K562 (cell line): Measurements from ENCODE around the gene IDUA. TPM values are rescaled to one million over a fixed set of nuclear protein-coding genes. Genes with fewer than 3 reads are reported as not detected.

ENCODE experiments used
- CREM ChIP-seq: IDR thresholded peaks from 2 replicates; pipeline ENCODE4 v1.6.1; 2014; ENCODE audit warnings: antibody characterized with exemption, low read depth
- DNMT1 ChIP-seq: fragments of 450-650 bp; IDR thresholded peaks from 2 replicates; pipeline ENCODE4 v1.6.1; 2016; ENCODE audit warnings: antibody characterized with exemption, mild to moderate bottlenecking
- ETS2 ChIP-seq: IDR thresholded peaks from 2 replicates; pipeline ENCODE4 v1.6.1; 2016; ENCODE audit warnings: borderline replicate concordance, missing genetic modification characterization, mild to moderate bottlenecking, moderate library complexity, missing compliant biosample characterization; ENCODE audit not compliant: poor library complexity, severe bottlenecking
- FIP1L1 ChIP-seq: fragments of 200-400 bp; formaldehyde crosslinking; IDR thresholded peaks from 2 replicates; pipeline ENCODE4 v1.6.1; 2018; ENCODE audit warnings: mild to moderate bottlenecking, low read depth, low read length; ENCODE audit not compliant: poor library complexity, severe bottlenecking
- HMG20B ChIP-seq: fragments of 250-450 bp; sonication (Bioruptor Pico); IDR thresholded peaks from 2 replicates; pipeline ENCODE4 v1.5.0; 2021; ENCODE audit warnings: mild to moderate bottlenecking
- HNRNPL ChIP-seq: fragments of 200-400 bp; formaldehyde crosslinking; IDR thresholded peaks from 2 replicates; pipeline ENCODE4 v1.6.1; 2017; ENCODE audit warnings: low read depth, mild to moderate bottlenecking, low read length
- LCOR ChIP-seq: sonication (generic); formaldehyde crosslinking; IDR thresholded peaks from 2 replicates; pipeline ENCODE4 v1.8.0; 2022; ENCODE audit warnings: mild to moderate bottlenecking, missing genetic modification reagents
- MBD2 ChIP-seq: sonication (generic); IDR thresholded peaks from 2 replicates; pipeline ENCODE4 v1.6.1; 2016; ENCODE audit warnings: low read depth, borderline replicate concordance
- MED1 ChIP-seq: sonication (generic); formaldehyde crosslinking; IDR thresholded peaks from 2 replicates; pipeline ENCODE4 v1.8.1; 2023; ENCODE audit warnings: missing genetic modification reagents, borderline replicate concordance
- SAP30 ChIP-seq: fragments of 200-600 bp; sonication (generic); IDR thresholded peaks from 2 replicates; pipeline ENCODE4 v1.6.1; 2012; ENCODE audit warnings: borderline replicate concordance, low read depth, mild to moderate bottlenecking, moderate library complexity, low read length, control low read depth, inconsistent platforms; ENCODE audit not compliant: insufficient read depth, poor library complexity, severe bottlenecking
- XRCC3 ChIP-seq: fragments of 450-650 bp; IDR thresholded peaks from 2 replicates; pipeline ENCODE4 v1.6.1; 2017; ENCODE audit warnings: mild to moderate bottlenecking, moderate library complexity
- ZFP36 ChIP-seq: fragments of 150-350 bp; IDR thresholded peaks from 2 replicates; pipeline ENCODE4 v1.6.1; 2018; ENCODE audit warnings: low read length, low read depth; ENCODE audit not compliant: partially characterized antibody
- ZNF57 ChIP-seq: fragments of 450-650 bp; formaldehyde crosslinking; IDR thresholded peaks from 2 replicates; pipeline ENCODE4 v1.4.0; 2020; ENCODE audit warnings: mild to moderate bottlenecking, moderate library complexity
- ZNF75A ChIP-seq: fragments of 450-650 bp; formaldehyde crosslinking; IDR thresholded peaks from 2 replicates; pipeline ENCODE4 v1.4.0; 2020; ENCODE audit warnings: mild to moderate bottlenecking
- polyA plus RNA-seq, 8 experiments: library from polyadenylated mRNA; depleted of rRNA in 4 of 8; stranded (reverse) in 5 of 8; unstranded in 3 of 8; fragments of >200 nt; fragmentation: Nextera tagmentation in 2 of 8; fragmentation: Illumina TruSeq in 1 of 8; extraction: Ambion mirVana in 2 of 8; extraction: Trizol in 1 of 8; gene quantifications; 2 replicates each; pipeline versions ENCODE4 v1.2.1 to v1.2.3, GENCODE V29; 2011 to 2014; ENCODE audit warnings: inconsistent platforms in 1 of 8, missing spikeins in 1 of 8
- total RNA-seq, 7 experiments: library from RNA; depleted of rRNA in 6 of 7; stranded (reverse); fragments of >200 nt in 6 of 7; fragmentation: Illumina TruSeq in 2 of 7; extraction: Trizol in 2 of 7; gene quantifications; 2 replicates each; pipeline versions ENCODE4 v1.2.1 to v1.2.3, GENCODE V29; 2011 to 2021; ENCODE audit warnings: low replicate concordance in 1 of 7
- TF ChIP-seq, protein P1 (sequence below): sonication (generic); formaldehyde crosslinking; IDR thresholded peaks from 2 replicates; pipeline ENCODE4 v1.8.1; 2022; ENCODE audit warnings: missing genetic modification reagents
- TF ChIP-seq, protein P2 (sequence below): IDR thresholded peaks from 2 replicates; pipeline ENCODE4 v1.6.1; 2014; ENCODE audit warnings: antibody characterized with exemption
- TF ChIP-seq, protein P3 (sequence below): fragments of 450-650 bp; IDR thresholded peaks from 2 replicates; pipeline ENCODE4 v1.6.1; 2018; ENCODE audit not compliant: partially characterized antibody
- TF ChIP-seq, protein P4 (sequence below), 2 experiments: IDR thresholded peaks; 2 replicates each; pipeline ENCODE4 v1.6.1; 2012; ENCODE audit warnings: improper control_type of control experiment in 2 of 2, low read depth in 2 of 2, low read length in 2 of 2, borderline replicate concordance in 1 of 2

The IDUA gene
- total and polyA plus RNA-seq, 9 of the 15 experiments (the other 6 are each of a cell fraction or from before 2014, with no cell fraction given): 0.04 to 16.1 (median 1.2) TPM

DNA sequence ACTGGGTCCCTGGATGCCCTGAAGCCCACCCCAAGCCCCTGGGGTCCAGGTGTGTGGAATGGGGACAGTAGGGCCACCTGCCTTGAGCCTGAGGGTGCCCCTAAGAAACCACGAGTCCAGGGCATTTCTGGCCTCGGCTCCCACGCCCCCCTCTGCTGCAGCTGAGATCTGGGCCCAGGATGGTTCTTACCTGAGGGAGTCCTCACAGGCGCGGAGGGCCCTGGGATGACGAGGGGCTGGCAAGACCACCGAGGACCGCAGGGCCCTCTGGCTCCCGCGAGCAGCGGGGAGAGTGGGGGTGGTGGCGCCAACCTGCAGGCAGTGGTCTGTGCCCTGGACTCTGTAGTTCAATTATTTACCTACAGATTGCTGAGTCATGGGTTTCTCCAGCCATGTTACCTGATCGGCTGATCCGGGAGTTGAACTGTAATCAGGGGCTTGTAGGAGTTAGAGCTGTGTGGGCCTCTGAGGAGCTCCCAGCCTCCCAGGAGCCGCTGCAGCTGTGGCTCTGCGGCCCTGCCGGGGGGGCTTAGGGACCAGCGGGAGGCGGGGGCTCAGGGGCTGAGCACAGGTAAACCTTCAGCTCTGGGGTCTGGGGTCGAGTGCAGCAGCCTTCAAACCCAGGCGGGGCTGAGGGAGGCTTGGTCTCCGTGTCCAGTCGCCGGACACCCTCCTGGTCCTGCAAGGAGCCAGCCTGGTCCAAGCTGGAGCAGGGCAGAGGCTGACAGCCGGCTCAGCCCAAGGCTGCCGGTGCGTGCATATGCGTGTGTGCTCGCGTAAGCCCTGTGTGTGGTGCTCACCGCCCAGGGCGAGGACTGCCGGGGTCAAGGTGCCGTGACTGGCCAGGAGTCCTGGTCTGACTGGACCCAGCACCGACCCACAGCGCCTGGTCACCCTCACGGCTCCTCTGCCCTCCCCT, 6.5 kb downstream of the IDUA start, which contains the start of gene SLC26A1 (continued):
- TF ChIP-seq, protein P1, sequence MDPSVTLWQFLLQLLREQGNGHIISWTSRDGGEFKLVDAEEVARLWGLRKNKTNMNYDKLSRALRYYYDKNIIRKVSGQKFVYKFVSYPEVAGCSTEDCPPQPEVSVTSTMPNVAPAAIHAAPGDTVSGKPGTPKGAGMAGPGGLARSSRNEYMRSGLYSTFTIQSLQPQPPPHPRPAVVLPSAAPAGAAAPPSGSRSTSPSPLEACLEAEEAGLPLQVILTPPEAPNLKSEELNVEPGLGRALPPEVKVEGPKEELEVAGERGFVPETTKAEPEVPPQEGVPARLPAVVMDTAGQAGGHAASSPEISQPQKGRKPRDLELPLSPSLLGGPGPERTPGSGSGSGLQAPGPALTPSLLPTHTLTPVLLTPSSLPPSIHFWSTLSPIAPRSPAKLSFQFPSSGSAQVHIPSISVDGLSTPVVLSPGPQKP (CRISPR knock-in tag): no peak
- TF ChIP-seq HNRNPL (no peak), ZFP36 (no peak), HMG20B (no peak), CREM (0 out of 2 replicates have a peak, but pooled peaks have one; percentile 33), XRCC3 (no peak), ZNF75A (no peak), SAP30 (no peak), FIP1L1 (peak; percentile 36), DNMT1 (no peak), ETS2 (no peak), LCOR (CRISPR knock-in tag) (no peak), MED1 (no peak), ZNF57 (no peak), MBD2 (no peak)
- TF ChIP-seq, protein P2, sequence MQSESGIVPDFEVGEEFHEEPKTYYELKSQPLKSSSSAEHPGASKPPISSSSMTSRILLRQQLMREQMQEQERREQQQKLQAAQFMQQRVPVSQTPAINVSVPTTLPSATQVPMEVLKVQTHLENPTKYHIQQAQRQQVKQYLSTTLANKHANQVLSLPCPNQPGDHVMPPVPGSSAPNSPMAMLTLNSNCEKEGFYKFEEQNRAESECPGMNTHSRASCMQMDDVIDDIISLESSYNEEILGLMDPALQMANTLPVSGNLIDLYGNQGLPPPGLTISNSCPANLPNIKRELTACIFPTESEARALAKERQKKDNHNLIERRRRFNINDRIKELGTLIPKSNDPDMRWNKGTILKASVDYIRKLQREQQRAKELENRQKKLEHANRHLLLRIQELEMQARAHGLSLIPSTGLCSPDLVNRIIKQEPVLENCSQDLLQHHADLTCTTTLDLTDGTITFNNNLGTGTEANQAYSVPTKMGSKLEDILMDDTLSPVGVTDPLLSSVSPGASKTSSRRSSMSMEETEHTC: no peak
- TF ChIP-seq, protein P3, sequence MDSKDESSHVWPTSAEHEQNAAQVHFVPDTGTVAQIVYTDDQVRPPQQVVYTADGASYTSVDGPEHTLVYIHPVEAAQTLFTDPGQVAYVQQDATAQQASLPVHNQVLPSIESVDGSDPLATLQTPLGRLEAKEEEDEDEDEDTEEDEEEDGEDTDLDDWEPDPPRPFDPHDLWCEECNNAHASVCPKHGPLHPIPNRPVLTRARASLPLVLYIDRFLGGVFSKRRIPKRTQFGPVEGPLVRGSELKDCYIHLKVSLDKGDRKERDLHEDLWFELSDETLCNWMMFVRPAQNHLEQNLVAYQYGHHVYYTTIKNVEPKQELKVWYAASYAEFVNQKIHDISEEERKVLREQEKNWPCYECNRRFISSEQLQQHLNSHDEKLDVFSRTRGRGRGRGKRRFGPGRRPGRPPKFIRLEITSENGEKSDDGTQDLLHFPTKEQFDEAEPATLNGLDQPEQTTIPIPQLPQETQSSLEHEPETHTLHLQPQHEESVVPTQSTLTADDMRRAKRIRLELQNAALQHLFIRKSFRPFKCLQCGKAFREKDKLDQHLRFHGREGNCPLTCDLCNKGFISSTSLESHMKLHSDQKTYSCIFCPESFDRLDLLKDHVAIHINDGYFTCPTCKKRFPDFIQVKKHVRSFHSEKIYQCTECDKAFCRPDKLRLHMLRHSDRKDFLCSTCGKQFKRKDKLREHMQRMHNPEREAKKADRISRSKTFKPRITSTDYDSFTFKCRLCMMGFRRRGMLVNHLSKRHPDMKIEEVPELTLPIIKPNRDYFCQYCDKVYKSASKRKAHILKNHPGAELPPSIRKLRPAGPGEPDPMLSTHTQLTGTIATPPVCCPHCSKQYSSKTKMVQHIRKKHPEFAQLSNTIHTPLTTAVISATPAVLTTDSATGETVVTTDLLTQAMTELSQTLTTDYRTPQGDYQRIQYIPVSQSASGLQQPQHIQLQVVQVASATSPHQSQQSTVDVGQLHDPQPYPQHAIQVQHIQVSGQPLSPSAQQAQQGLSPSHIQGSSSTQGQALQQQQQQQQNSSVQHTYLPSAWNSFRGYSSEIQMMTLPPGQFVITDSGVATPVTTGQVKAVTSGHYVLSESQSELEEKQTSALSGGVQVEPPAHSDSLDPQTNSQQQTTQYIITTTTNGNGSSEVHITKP: peak; percentile 50
- TF ChIP-seq, protein P4, sequence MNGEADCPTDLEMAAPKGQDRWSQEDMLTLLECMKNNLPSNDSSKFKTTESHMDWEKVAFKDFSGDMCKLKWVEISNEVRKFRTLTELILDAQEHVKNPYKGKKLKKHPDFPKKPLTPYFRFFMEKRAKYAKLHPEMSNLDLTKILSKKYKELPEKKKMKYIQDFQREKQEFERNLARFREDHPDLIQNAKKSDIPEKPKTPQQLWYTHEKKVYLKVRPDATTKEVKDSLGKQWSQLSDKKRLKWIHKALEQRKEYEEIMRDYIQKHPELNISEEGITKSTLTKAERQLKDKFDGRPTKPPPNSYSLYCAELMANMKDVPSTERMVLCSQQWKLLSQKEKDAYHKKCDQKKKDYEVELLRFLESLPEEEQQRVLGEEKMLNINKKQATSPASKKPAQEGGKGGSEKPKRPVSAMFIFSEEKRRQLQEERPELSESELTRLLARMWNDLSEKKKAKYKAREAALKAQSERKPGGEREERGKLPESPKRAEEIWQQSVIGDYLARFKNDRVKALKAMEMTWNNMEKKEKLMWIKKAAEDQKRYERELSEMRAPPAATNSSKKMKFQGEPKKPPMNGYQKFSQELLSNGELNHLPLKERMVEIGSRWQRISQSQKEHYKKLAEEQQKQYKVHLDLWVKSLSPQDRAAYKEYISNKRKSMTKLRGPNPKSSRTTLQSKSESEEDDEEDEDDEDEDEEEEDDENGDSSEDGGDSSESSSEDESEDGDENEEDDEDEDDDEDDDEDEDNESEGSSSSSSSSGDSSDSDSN (IDR thresholded peaks at IDR 0.05; ENCODE audit: borderline replicate concordance in 1 of 2, low read depth in 2 of 2, low read length in 2 of 2): peak in 1 of 2 experiments; percentile 49; a peak in 1 of 4 replicates
